H1 (cell line): ENCODE data around the gene TNFAIP2. TPM values are rescaled to one million over a fixed set of nuclear protein-coding genes. Genes with fewer than 3 reads are reported as not detected.

ENCODE experiments used
- CTCF ChIA-PET: fragments of 300-600 bp; sonication (Branson Sonifier 250); formaldehyde crosslinking; loops from one replicate; lab custom pipeline; 2021; ENCODE audit not compliant: partially characterized antibody; lab: Charles Lee
- POLR2A ChIA-PET: fragments of 300-600 bp; sonication (Branson Sonifier 250); formaldehyde crosslinking; loops from one replicate; lab custom pipeline; 2021; ENCODE audit warnings: inconsistent platforms; ENCODE audit not compliant: partially characterized antibody; lab: Charles Lee
- DNase-seq, 2 experiments: peaks; one replicate each; pipeline versions ENCODE4 v3.0.0 to v3.0.0-alpha.2; 2010 to 2022; ENCODE audit warnings: low spot score in 2 of 2, low read depth in 1 of 2, mixed read lengths in 1 of 2
- FAIRE-seq: peaks from 2 replicates; lab custom pipeline; 2011; peaks lifted over from hg19 to GRCh38; lab: Jason Lieb, UNC
- H2AFZ ChIP-seq: 2 replicates; pipeline ENCODE4 v1.8.1; 2012; ENCODE audit warnings: low read length, inconsistent platforms
- H2AK5ac ChIP-seq: 2 replicates; pipeline ENCODE4 v1.6.1; 2013; ENCODE audit warnings: low read depth, low read length
- H2BK120ac ChIP-seq: replicated peaks from 2 replicates; pipeline ENCODE3; 2013; ENCODE audit warnings: low read depth, low read length, inconsistent platforms
- H2BK12ac ChIP-seq: 2 replicates; pipeline ENCODE4 v1.6.1; 2013; ENCODE audit warnings: low read depth, low read length
- H2BK15ac ChIP-seq: 2 replicates; pipeline ENCODE4 v1.6.1; 2013; ENCODE audit warnings: low read length
- H2BK20ac ChIP-seq: 2 replicates; pipeline ENCODE4 v1.6.1; 2013; ENCODE audit warnings: low read length
- H2BK5ac ChIP-seq: 2 replicates; pipeline ENCODE4 v1.6.1; 2013; ENCODE audit warnings: low read depth, low read length
- H3K14ac ChIP-seq: 2 replicates; pipeline ENCODE4 v1.6.1; 2013; ENCODE audit warnings: inconsistent platforms; ENCODE audit not compliant: insufficient read length
- H3K18ac ChIP-seq: 2 replicates; pipeline ENCODE4 v1.6.1; 2013; ENCODE audit warnings: low read length; ENCODE audit errors: extremely low read depth
- H3K23ac ChIP-seq: 2 replicates; pipeline ENCODE4 v1.6.1; 2013; ENCODE audit warnings: inconsistent platforms; ENCODE audit not compliant: insufficient read length
- H3K23me2 ChIP-seq: 2 replicates; pipeline ENCODE4 v1.6.1; 2013; ENCODE audit warnings: low read depth, low read length
- H3K27ac ChIP-seq: 2 replicates; pipeline ENCODE4 v1.6.1; 2011; ENCODE audit warnings: low read depth, low read length, inconsistent platforms
- H3K27me3 ChIP-seq, 4 experiments: replicated peaks in 1 of 4; 1 replicate in 1 of 4; 2 replicates in 3 of 4; pipeline versions ENCODE4 v1.6.1 to v1.8.1; 2011 to 2013; ENCODE audit warnings: low read length in 3 of 4, mild to moderate bottlenecking in 3 of 4, inconsistent platforms in 2 of 4, mixed read lengths in 2 of 4, moderate library complexity in 1 of 4; ENCODE audit not compliant: control insufficient read depth in 3 of 4, insufficient read depth in 3 of 4; ENCODE audit errors: extremely low read depth in 1 of 4
- H3K36me3 ChIP-seq, 4 experiments: 2 replicates each; pipeline versions ENCODE4 v1.6.1 to v1.8.1; 2011 to 2013; ENCODE audit warnings: mild to moderate bottlenecking in 4 of 4, low read length in 3 of 4, moderate library complexity in 2 of 4, control low read depth in 1 of 4, inconsistent platforms in 1 of 4; ENCODE audit not compliant: insufficient read depth in 4 of 4, control insufficient read depth in 2 of 4
- H3K4ac ChIP-seq: replicated peaks from 2 replicates; pipeline ENCODE3; 2013; ENCODE audit warnings: low read length, low read depth, mixed read lengths, inconsistent platforms; ENCODE audit not compliant: insufficient read length
- H3K4me1 ChIP-seq, 4 experiments: replicated peaks in 1 of 4; 1 replicate in 1 of 4; 2 replicates in 3 of 4; pipeline versions ENCODE4 v1.6.1 to v1.8.1; 2011 to 2013; ENCODE audit warnings: low read length in 3 of 4, inconsistent platforms in 2 of 4, mixed read lengths in 1 of 4; ENCODE audit not compliant: insufficient read depth in 4 of 4, control insufficient read depth in 3 of 4
- H3K4me2 ChIP-seq, 2 experiments: 2 replicates each; pipeline versions ENCODE4 v1.6.1 to v1.8.1; 2011 to 2013; ENCODE audit warnings: low read depth in 2 of 2, low read length in 2 of 2, control low read depth in 1 of 2, inconsistent platforms in 1 of 2, mild to moderate bottlenecking in 1 of 2; ENCODE audit not compliant: insufficient read depth in 1 of 2
- H3K4me3 ChIP-seq, 4 experiments: fragments of 200-600, 300-600 bp in 1 of 4; sonication (generic), shearing (Covaris generic), sonication (Bioruptor Twin) in 1 of 4; 2 replicates each; pipeline versions ENCODE4 v1.5.1 to v1.8.1; 2011 to 2016; ENCODE audit warnings: low read length in 4 of 4, low read depth in 3 of 4, control low read depth in 2 of 4, inconsistent platforms in 2 of 4, mild to moderate bottlenecking in 2 of 4, mixed read lengths in 1 of 4, moderate library complexity in 1 of 4; ENCODE audit not compliant: insufficient read depth in 2 of 4; ENCODE audit errors: extremely low read depth in 1 of 4
- H3K56ac ChIP-seq: replicated peaks from 2 replicates; pipeline ENCODE3; 2013; ENCODE audit warnings: low read depth, mild to moderate bottlenecking, mixed read lengths, low read length, inconsistent platforms; ENCODE audit not compliant: insufficient read length
- H3K79me1 ChIP-seq: 2 replicates; pipeline ENCODE4 v1.6.1; 2013; ENCODE audit warnings: low read depth, low read length, control low read depth
- H3K79me2 ChIP-seq, 2 experiments: 2 replicates each; pipeline versions ENCODE4 v1.6.1 to v1.8.1; 2012 to 2013; ENCODE audit warnings: low read length in 2 of 2, mild to moderate bottlenecking in 2 of 2, inconsistent platforms in 1 of 2; ENCODE audit not compliant: insufficient read depth in 2 of 2, control insufficient read depth in 1 of 2
- H3K9ac ChIP-seq, 4 experiments: replicated peaks in 1 of 4; 1 replicate in 1 of 4; 2 replicates in 3 of 4; pipeline versions ENCODE4 v1.6.1 to v1.8.1; 2011 to 2013; ENCODE audit warnings: low read depth in 3 of 4, low read length in 3 of 4, control low read depth in 2 of 4, mild to moderate bottlenecking in 2 of 4, moderate library complexity in 2 of 4, inconsistent platforms in 1 of 4; ENCODE audit errors: extremely low read depth in 1 of 4
- H3K9me3 ChIP-seq, 2 experiments: 2 replicates each; pipeline versions ENCODE4 v1.6.1 to v1.8.1; 2012 to 2013; ENCODE audit warnings: mild to moderate bottlenecking in 2 of 2, moderate library complexity in 2 of 2, control low read depth in 1 of 2, inconsistent platforms in 1 of 2, low read depth in 1 of 2, low read length in 1 of 2, mixed read lengths in 1 of 2; ENCODE audit not compliant: insufficient read depth in 2 of 2
- H4K20me1 ChIP-seq, 2 experiments: replicated peaks in 1 of 2; 2 replicates each; pipeline versions ENCODE3 to v1.8.1; 2011 to 2013; ENCODE audit warnings: inconsistent platforms in 2 of 2, low read length in 2 of 2, mild to moderate bottlenecking in 1 of 2; ENCODE audit not compliant: insufficient read depth in 2 of 2, control insufficient read depth in 1 of 2
- H4K5ac ChIP-seq: 2 replicates; pipeline ENCODE4 v1.6.1; 2013; ENCODE audit warnings: low read length, low read depth, mixed read lengths, inconsistent platforms; ENCODE audit not compliant: insufficient read length
- H4K8ac ChIP-seq: 2 replicates; pipeline ENCODE4 v1.8.0; 2013; ENCODE audit warnings: mild to moderate bottlenecking, moderate library complexity, low read length, inconsistent platforms; ENCODE audit not compliant: insufficient read depth; ENCODE audit errors: extremely low read depth
- H4K91ac ChIP-seq: replicated peaks from 2 replicates; pipeline ENCODE3; 2013; ENCODE audit warnings: low read length, mixed read lengths, inconsistent platforms; ENCODE audit not compliant: insufficient read length
- CTBP2 ChIP-seq: IDR thresholded peaks from 2 replicates; pipeline ENCODE4 v1.7.0; 2011; ENCODE audit warnings: borderline replicate concordance, mild to moderate bottlenecking, moderate library complexity, mixed read lengths, low read length; ENCODE audit not compliant: insufficient read depth, insufficient read length
- GTF2F1 ChIP-seq: IDR thresholded peaks from 2 replicates; pipeline ENCODE4 v1.6.1; 2012; ENCODE audit warnings: low read depth, low read length, improper control_type of control experiment, borderline replicate concordance
- KDM4A ChIP-seq: IDR thresholded peaks from one replicate; pipeline ENCODE4 v1.7.1; 2012; ENCODE audit warnings: low read depth, mild to moderate bottlenecking, moderate library complexity, low read length, inconsistent platforms; ENCODE audit not compliant: severe bottlenecking
- NANOG ChIP-seq: IDR thresholded peaks from 2 replicates; pipeline ENCODE4 v1.6.1; 2011; ENCODE audit warnings: low read length, low read depth, mild to moderate bottlenecking, inconsistent platforms; ENCODE audit not compliant: insufficient read depth, poor library complexity, severe bottlenecking
- POU5F1 ChIP-seq: IDR thresholded peaks from 2 replicates; pipeline ENCODE4 v1.6.1; 2011; ENCODE audit warnings: low read depth, mild to moderate bottlenecking, low read length, moderate library complexity
- RAD21 ChIP-seq, 2 experiments: IDR thresholded peaks in 1 of 2; conservative IDR thresholded peaks in 1 of 2; 2 replicates each; pipeline ENCODE4 v1.6.1; 2011; ENCODE audit warnings: low read depth in 2 of 2, low read length in 2 of 2, improper control_type of control experiment in 1 of 2, inconsistent platforms in 1 of 2, mild to moderate bottlenecking in 1 of 2, moderate library complexity in 1 of 2
- RBBP5 ChIP-seq: IDR thresholded peaks from 2 replicates; pipeline ENCODE4 v1.7.1; 2012; ENCODE audit warnings: low read depth, mild to moderate bottlenecking, inconsistent platforms, low read length, moderate library complexity, borderline replicate concordance
- SIRT6 ChIP-seq: IDR thresholded peaks from one replicate; pipeline ENCODE4 v1.7.1; 2012; ENCODE audit warnings: low read length, inconsistent platforms
- SIX5 ChIP-seq: IDR thresholded peaks from 2 replicates; pipeline ENCODE4 v1.6.1; 2011; ENCODE audit warnings: mild to moderate bottlenecking, low read depth, low read length
- SUZ12 ChIP-seq: fragments of 200-600 bp; sonication (generic); IDR thresholded peaks from 2 replicates; pipeline ENCODE4 v1.6.1; 2012; ENCODE audit warnings: mild to moderate bottlenecking, inconsistent platforms, low read length, moderate library complexity, mixed read lengths
- TBP ChIP-seq: IDR thresholded peaks from 2 replicates; pipeline ENCODE4 v1.6.1; 2011; ENCODE audit warnings: low read depth, low read length, improper control_type of control experiment
- TCF12 ChIP-seq: IDR thresholded peaks from 2 replicates; pipeline ENCODE4 v1.6.1; 2011; ENCODE audit warnings: low read depth, mild to moderate bottlenecking, low read length
- WGBS, 2 experiments: shearing (Covaris generic) in 1 of 2; methylation state at CpG; one replicate each; pipeline versions ENCODE4 v1.1.6 to v1.1.7; 2013 to 2015; ENCODE audit warnings: low lambda C conversion rate in 2 of 2, mixed read lengths in 2 of 2, inconsistent platforms in 1 of 2, low coverage in 1 of 2, missing lambda C conversion rate in 1 of 2; ENCODE audit not compliant: insufficient replicate concordance in 2 of 2, insufficient coverage in 1 of 2, insufficient read length in 1 of 2; ENCODE audit errors: extremely low coverage in 1 of 2, missing lambda C conversion rate in 1 of 2; 5-methylcytosine and 5-hydroxymethylcytosine counted together
- polyA plus RNA-seq, 7 experiments: library from polyadenylated mRNA; depleted of rRNA in 3 of 7; stranded (reverse) in 5 of 7; unstranded in 2 of 7; fragments of >200 nt in 5 of 7; fragments of 200-250 nt in 2 of 7; gene quantifications; 1 replicate in 5 of 7; 2 replicates in 1 of 7; 4 replicates in 1 of 7; pipeline versions ENCODE4 v1.2.1 to v1.2.3, GENCODE V29; 2011 to 2013; ENCODE audit warnings: missing spikeins in 2 of 7, mixed read lengths in 2 of 7
- total RNA-seq: library from RNA; stranded (reverse); fragmentation: NEBNext Ultra II Directional; extraction: Animal tissue kit (Norgen Biotek cat#: 25700); gene quantifications from 2 replicates; pipeline ENCODE4 v1.2.1, GENCODE V29; 2021

TNFAIP2 gene
- total and polyA plus RNA-seq, 2 of the 8 experiments (the other 6 are each of a cell fraction or from before 2014, with no cell fraction given) = 28.3 to 34.5 TPM

DNA sequence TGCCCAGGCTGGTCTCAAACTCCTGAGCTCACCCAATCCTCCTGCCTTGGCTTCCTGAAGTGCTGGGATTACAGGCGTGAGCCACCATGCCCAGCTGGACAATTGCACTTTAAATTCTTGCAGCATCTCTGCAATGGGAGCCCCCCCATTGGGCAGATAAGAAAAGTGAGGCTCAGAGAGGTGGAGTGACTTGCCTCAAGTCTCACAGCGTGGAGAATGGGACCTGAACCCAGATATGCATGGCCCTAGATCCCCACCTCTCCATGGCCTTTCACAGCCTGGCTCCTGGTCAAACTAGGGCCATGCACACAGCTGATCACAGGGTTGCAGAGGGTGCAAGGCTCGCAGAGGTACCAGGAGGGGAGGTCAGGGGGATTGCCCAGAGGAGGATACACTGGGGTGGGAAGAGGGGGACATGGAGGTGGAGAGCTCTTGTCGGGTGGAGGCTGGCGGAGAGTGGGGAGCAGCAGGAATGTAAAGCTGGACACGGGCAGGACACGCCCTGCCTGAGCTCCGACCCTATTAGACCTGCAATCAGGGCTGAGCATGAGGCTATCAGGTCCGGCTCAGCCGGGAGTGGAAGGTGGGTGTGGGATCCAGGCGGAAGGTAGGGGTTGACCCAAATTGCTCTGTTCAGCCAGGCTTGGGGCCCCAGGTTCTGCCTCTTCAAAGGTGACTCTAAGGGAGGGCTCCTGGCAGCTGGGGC lies 21.9 kb upstream of the TNFAIP2 start:
- no peak for FAIRE-seq
- Histone ChIP-seq H3K4me2 (no peak overlapping the region), H2AFZ (no peak overlapping the region), H3K14ac (no peak overlapping the region), H3K79me1 (no peaks in the 10 kb centered on the region), H3K27me3 (peaks cover 7 to 42% (median 34%) of the 10 kb centered on the region in 4 experiments), H2BK20ac (peak overlapping the region; percentile 43; the same call in 1 of the 2 replicates), H3K4me3 (no peak overlapping the region), H4K20me1 (peaks cover 0 to 3% of the 10 kb centered on the region in 2 experiments), H3K36me3 (no peaks in the 10 kb centered on the region), H3K27ac (no peak overlapping the region), H3K79me2 (no peaks in the 10 kb centered on the region), H4K5ac (no peak overlapping the region), H2BK5ac (no peak overlapping the region), H3K56ac (no peak overlapping the region), H3K23me2 (peaks cover 3% of the 10 kb centered on the region; the same call in 1 of the 2 replicates), H3K18ac (no peak overlapping the region), H2BK12ac (0 out of 2 replicates have a peak overlapping the region, but pooled peaks have one; percentile 14), H4K8ac (no peak overlapping the region), H3K9me3 (no peaks in the 10 kb centered on the region), H3K4ac (no peak overlapping the region), H2AK5ac (no peak overlapping the region), H2BK120ac (no peak overlapping the region), H3K4me1 (peaks cover 0 to 31% (median 17%) of the 10 kb centered on the region in 4 experiments; a peak in 6 of 7 replicates), H3K23ac (no peak overlapping the region), H3K9ac (no peak overlapping the region), H2BK15ac (no peak overlapping the region), H4K91ac (peak overlapping the region; percentile 45)
- CTCF ChIA-PET = interaction anchor here (1.1 to 10.4 kb wide), 8 partner anchors 8 to 200 kb away, joined by 3 to 276 read pairs (median 20); partner anchors contain the start of genes LBHD2 and TNFAIP2
- POLR2A ChIA-PET = interaction anchor here (0.7 to 1.3 kb wide), 4 partner anchors 115 to 234 kb away, joined by 3 to 4 read pairs (median 4); no protein-coding TSS in a partner anchor
- WGBS, 2 experiments = 92% methylated on average over 11 of the region's 11 CpGs; no CpG with 5 or more reads in 1 of the 2 experiments
- no peak for DNase-seq
- TF ChIP-seq POU5F1 (no peak), SIRT6 (no peak), TCF12 (no peak), CTBP2 (no peak), TBP (no peak), NANOG (no peak), RAD21 (IDR thresholded peaks at IDR 0.05 in 1 of 2, conservative IDR thresholded peaks at IDR 0.05 in 1 of 2; ENCODE audit: low read depth in 2 of 2, low read length in 2 of 2) (no peak), RBBP5 (no peak), SIX5 (no peak), GTF2F1 (no peak), SUZ12 (no peak), KDM4A (no peak)
